SK-N-SH (cell line): Measurements from ENCODE around the gene SIM1. TPM values are rescaled to one million over a fixed set of nuclear protein-coding genes. Genes with fewer than 3 reads are reported as not detected.

Source experiments
- CTCF ChIA-PET: fragments of 300-600, 350-600 bp; formaldehyde crosslinking; extraction: SDS; loops from one replicate; lab custom pipeline; 2021; lab: Yijun Ruan, JAX
- POLR2A ChIA-PET: fragments of 350-600 bp; sonication (Branson Sonifier 250); formaldehyde crosslinking; extraction: SDS; loops from one replicate; lab custom pipeline; 2020; ENCODE audit warnings: antibody characterized with exemption, inconsistent platforms; lab: Yijun Ruan, JAX
- DNase-seq: peaks from one replicate; pipeline ENCODE4 v3.0.0; 2012
- H2AFZ ChIP-seq: fragments of 200-600 bp; sonication (generic); 2 replicates; pipeline ENCODE4 v1.8.1; 2016; ENCODE audit warnings: antibody characterized with exemption, mild to moderate bottlenecking, low read depth
- H3F3A ChIP-seq: fragments of 200-600 bp; sonication (generic); replicated peaks from 2 replicates; pipeline ENCODE3; 2016; ENCODE audit warnings: antibody characterized with exemption, mild to moderate bottlenecking; ENCODE audit not compliant: insufficient read depth
- H3K27ac ChIP-seq, 2 experiments: fragments of 200-500 bp in 1 of 2; fragments of 200-600 bp in 1 of 2; sonication (Bioruptor generic) in 1 of 2; sonication (generic), shearing (Covaris generic) in 1 of 2; 2 replicates each; pipeline versions ENCODE4 v1.5.1 to v1.6.1; 2014 to 2016; ENCODE audit warnings: low read depth in 2 of 2, inconsistent platforms in 1 of 2, low read length in 1 of 2, mild to moderate bottlenecking in 1 of 2, mixed read lengths in 1 of 2
- H3K27me3 ChIP-seq: fragments of 200-600 bp; sonication (generic), shearing (Covaris generic); 2 replicates; pipeline ENCODE4 v1.6.1; 2016; ENCODE audit warnings: mixed run types; ENCODE audit not compliant: insufficient read depth
- H3K36me3 ChIP-seq, 2 experiments: fragments of 200-500 bp in 1 of 2; fragments of 200-600 bp in 1 of 2; sonication (Bioruptor generic) in 1 of 2; sonication (generic) in 1 of 2; replicated peaks in 1 of 2; 2 replicates each; pipeline versions ENCODE3 to v1.5.1; 2014 to 2016; ENCODE audit warnings: low read length in 1 of 2, mild to moderate bottlenecking in 1 of 2; ENCODE audit not compliant: insufficient read depth in 2 of 2, control insufficient read depth in 1 of 2
- H3K4me1 ChIP-seq, 2 experiments: fragments of 200-500 bp in 1 of 2; fragments of 200-600 bp in 1 of 2; sonication (Bioruptor generic) in 1 of 2; sonication (generic), shearing (Covaris generic) in 1 of 2; 2 replicates each; pipeline versions ENCODE4 v1.5.1 to v1.6.1; 2014 to 2016; ENCODE audit warnings: low read depth in 1 of 2, low read length in 1 of 2, mixed run types in 1 of 2; ENCODE audit not compliant: insufficient read depth in 2 of 2, control insufficient read depth in 1 of 2
- H3K4me2 ChIP-seq: fragments of 200-600 bp; sonication (generic), shearing (Covaris generic); 2 replicates; pipeline ENCODE4 v1.6.1; 2017; ENCODE audit warnings: mixed run types
- H3K4me3 ChIP-seq, 2 experiments: fragments of 200-500 bp in 1 of 2; fragments of 200-600 bp in 1 of 2; sonication (Bioruptor generic) in 1 of 2; sonication (generic), shearing (Covaris generic) in 1 of 2; 2 replicates each; pipeline versions ENCODE4 v1.5.1 to v1.8.1; 2014 to 2016; ENCODE audit warnings: low read depth in 2 of 2, inconsistent platforms in 1 of 2, low read length in 1 of 2, mild to moderate bottlenecking in 1 of 2, mixed read lengths in 1 of 2, moderate library complexity in 1 of 2
- H3K79me2 ChIP-seq: fragments of 200-600 bp; sonication (generic); 2 replicates; pipeline ENCODE4 v1.8.1; 2017; ENCODE audit warnings: mild to moderate bottlenecking; ENCODE audit not compliant: insufficient read depth
- H3K9ac ChIP-seq: fragments of 200-600 bp; sonication (generic); 2 replicates; pipeline ENCODE4 v1.6.1; 2017; ENCODE audit warnings: mixed run types
- H3K9me2 ChIP-seq: fragments of 200-600 bp; sonication (generic); 2 replicates; pipeline ENCODE4 v1.6.1; 2017; ENCODE audit warnings: mixed run types
- H3K9me3 ChIP-seq: fragments of 200-600 bp; sonication (generic); 2 replicates; pipeline ENCODE4 v1.6.1; 2017; ENCODE audit warnings: mixed run types, mild to moderate bottlenecking, moderate library complexity
- H4K20me1 ChIP-seq: fragments of 200-600 bp; sonication (generic); 2 replicates; pipeline ENCODE4 v1.6.1; 2017; ENCODE audit warnings: mild to moderate bottlenecking, mixed run types; ENCODE audit not compliant: insufficient read depth
- CHD2 ChIP-seq: fragments of 150-350 bp; IDR thresholded peaks from 2 replicates; pipeline ENCODE4 v1.6.1; 2018; ENCODE audit warnings: low read length; ENCODE audit not compliant: partially characterized antibody
- CTCF ChIP-seq: fragments of 200-600 bp; sonication (generic); IDR thresholded peaks from 2 replicates; pipeline ENCODE4 v1.6.1; 2017; ENCODE audit warnings: antibody characterized with exemption, mild to moderate bottlenecking, moderate library complexity
- EP300 ChIP-seq, 2 experiments: IDR thresholded peaks; 2 replicates each; pipeline versions ENCODE4 v1.4.0 to v1.6.1; 2012; ENCODE audit warnings: borderline replicate concordance in 1 of 2, low read depth in 1 of 2, low read length in 1 of 2
- EZH2phosphoT487 ChIP-seq: fragments of 200-600 bp; sonication (generic); IDR thresholded peaks from 2 replicates; pipeline ENCODE4 v1.6.1; 2017; ENCODE audit warnings: low read depth, mixed run types, mild to moderate bottlenecking, antibody characterized with exemption, moderate library complexity, borderline replicate concordance
- FOSL2 ChIP-seq: IDR thresholded peaks from 2 replicates; pipeline ENCODE4 v1.4.0; 2012; ENCODE audit warnings: low read depth, mild to moderate bottlenecking, moderate library complexity, borderline replicate concordance
- FOXM1 ChIP-seq: IDR thresholded peaks from 2 replicates; pipeline ENCODE4 v1.4.0; 2012; ENCODE audit warnings: low read depth, mild to moderate bottlenecking
- JUND ChIP-seq: IDR thresholded peaks from 2 replicates; pipeline ENCODE4 v1.4.0; 2012
- MEF2A ChIP-seq: IDR thresholded peaks from 2 replicates; pipeline ENCODE4 v1.4.0; 2012; ENCODE audit warnings: low read depth, borderline replicate concordance
- NFIC ChIP-seq: IDR thresholded peaks from 2 replicates; pipeline ENCODE4 v1.4.0; 2012; ENCODE audit warnings: borderline replicate concordance
- NRF1 ChIP-seq: IDR thresholded peaks from 2 replicates; pipeline ENCODE4 v1.6.1; 2012; ENCODE audit warnings: low read depth, mild to moderate bottlenecking, low read length
- POLR2AphosphoS5 ChIP-seq: IDR thresholded peaks from 2 replicates; pipeline ENCODE4 v1.6.1; 2012; ENCODE audit warnings: low read depth, low read length
- RCOR1 ChIP-seq: fragments of 150-350 bp; IDR thresholded peaks from 2 replicates; pipeline ENCODE4 v1.6.1; 2017; ENCODE audit warnings: antibody characterized with exemption, low read length
- RXRA ChIP-seq: IDR thresholded peaks from 2 replicates; pipeline ENCODE4 v1.4.0; 2012; ENCODE audit warnings: low read depth, mild to moderate bottlenecking, borderline replicate concordance
- SIN3A ChIP-seq: IDR thresholded peaks from 2 replicates; pipeline ENCODE4 v1.6.1; 2012; ENCODE audit warnings: low read depth, mild to moderate bottlenecking, low read length, moderate library complexity, borderline replicate concordance
- TCF12 ChIP-seq: IDR thresholded peaks from 2 replicates; pipeline ENCODE4 v1.4.0; 2012
- USF1 ChIP-seq: IDR thresholded peaks from 2 replicates; pipeline ENCODE4 v1.4.0; 2012; ENCODE audit warnings: low read depth, borderline replicate concordance
- YY1 ChIP-seq: IDR thresholded peaks from 2 replicates; pipeline ENCODE4 v1.4.0; 2012; ENCODE audit warnings: low read depth, mild to moderate bottlenecking
- ZBTB33 ChIP-seq: IDR thresholded peaks from 2 replicates; pipeline ENCODE4 v1.4.0; 2012; ENCODE audit warnings: low read depth, borderline replicate concordance
- WGBS: methylation state at CpG from one replicate; pipeline ENCODE4 v1.1.6; 2017; ENCODE audit warnings: low lambda C conversion rate; 5-methylcytosine and 5-hydroxymethylcytosine counted together
- polyA plus RNA-seq, 3 experiments: library from polyadenylated mRNA; depleted of rRNA; stranded (reverse); fragments of >200 nt; gene quantifications; 2 replicates each; pipeline ENCODE4 v1.2.3, GENCODE V29; 2012
- TF ChIP-seq, protein P1 (sequence below): fragments of 150-350 bp; IDR thresholded peaks from 2 replicates; pipeline ENCODE4 v1.6.1; 2017; ENCODE audit warnings: antibody characterized with exemption, low read length, low read depth, borderline replicate concordance

The SIM1 gene
- polyA plus RNA-seq, 1 of the 3 experiments (the other 2 are of a cell fraction): not detected

GRCh38 chr6:100506651-100507050 is 41.9 kb upstream of the SIM1 start (continued):
- TF ChIP-seq CTCF (no peak), YY1 (no peak), POLR2AphosphoS5 (no peak), EP300 (IDR thresholded peaks at IDR 0.05; ENCODE audit: borderline replicate concordance in 1 of 2, low read depth in 1 of 2, low read length in 1 of 2) (no peak), MEF2A (no peak), TCF12 (no peak), NRF1 (no peak), RCOR1 (no peak), EZH2phosphoT487 (no peak), JUND (no peak)
- TF ChIP-seq, protein P1, sequence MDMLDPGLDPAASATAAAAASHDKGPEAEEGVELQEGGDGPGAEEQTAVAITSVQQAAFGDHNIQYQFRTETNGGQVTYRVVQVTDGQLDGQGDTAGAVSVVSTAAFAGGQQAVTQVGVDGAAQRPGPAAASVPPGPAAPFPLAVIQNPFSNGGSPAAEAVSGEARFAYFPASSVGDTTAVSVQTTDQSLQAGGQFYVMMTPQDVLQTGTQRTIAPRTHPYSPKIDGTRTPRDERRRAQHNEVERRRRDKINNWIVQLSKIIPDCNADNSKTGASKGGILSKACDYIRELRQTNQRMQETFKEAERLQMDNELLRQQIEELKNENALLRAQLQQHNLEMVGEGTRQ: no peak
- TF ChIP-seq, all 33 proteins: peak for 0

GRCh38 chr6:100504786-100505737 is 40.3 kb upstream of the SIM1 start:
- CTCF ChIA-PET: no interaction called here
- H3K9me3 ChIP-seq: no peaks in the 10 kb centered on the region
- 68% methylated on average over 6 of the region's 6 CpGs for WGBS
- no peaks in the 10 kb centered on the region for H3K79me2 ChIP-seq
- POLR2A ChIA-PET: no interaction called here
- TF ChIP-seq FOXM1 (no peak), CTCF (no peak), TCF12 (peak; percentile 7; the same call in 1 of the 2 replicates), YY1 (no peak), FOSL2 (peak; percentile 29; the same call in 1 of the 2 replicates), JUND (peak; percentile 38), RXRA (no peak), USF1 (no peak), NFIC (peak; percentile 47; the same call in 1 of the 2 replicates), SIN3A (no peak), CHD2 (no peak), ZBTB33 (no peak)
- TF ChIP-seq, protein P1: no peak
- TF ChIP-seq, all 33 proteins: peak for 4
- Histone ChIP-seq H3K9ac (no peak overlapping the region), H3K4me2 (no peak overlapping the region), H3K27ac (peak overlapping the region in 1 of 2 experiments; percentile 53; a peak in 1 of 4 replicates), H3F3A (peaks cover 1% of the 10 kb centered on the region), H2AFZ (no peak overlapping the region), H3K9me2 (no peaks in the 10 kb centered on the region), H3K27me3 (no peaks in the 10 kb centered on the region), H3K36me3 (peaks cover 17 to 20% of the 10 kb centered on the region in 2 experiments), H3K4me3 (no peak overlapping the region), H3K4me1 (no peaks in the 10 kb centered on the region), H4K20me1 (no peaks in the 10 kb centered on the region)
- DNase-seq: no peak
